K562 (cell line): ENCODE results near the gene GMDS. TPM values are rescaled to one million over a fixed set of nuclear protein-coding genes. Genes with fewer than 3 reads are reported as not detected.

Experiments used
- ATAC-seq: fragments of 200-7000 bp; cut with Tn5 transposase; 3 replicates; pipeline ENCODE4 v1.9.1; 2020; ENCODE audit warnings: moderate library complexity
- BruUV-seq: library from RNA; stranded (reverse); fragments of 400-500 nt; replicated peaks from 2 replicates; lab custom pipeline; 2021; lab: Mats Ljungman, UMichigan
- CTCF ChIA-PET: fragments of 300-600 bp; formaldehyde crosslinking; extraction: SDS; loops from one replicate; lab custom pipeline; 2021; ENCODE audit warnings: low intra/inter-chr PET ratio; lab: Yijun Ruan, JAX
- POLR2A ChIA-PET: fragments of 300-600, 350-650 bp; sonication (Branson Sonifier 250); formaldehyde crosslinking; extraction: SDS; loops from one replicate; lab custom pipeline; 2021; ENCODE audit warnings: antibody characterized with exemption, inconsistent platforms; lab: Yijun Ruan, JAX
- DNase-seq, 4 experiments: peaks; one replicate each; pipeline versions ENCODE4 v3.0.0 to v3.0.0-alpha.2; 2011 to 2018; ENCODE audit warnings: low spot score in 3 of 4, mixed read lengths in 3 of 4; ENCODE audit errors: extremely low read depth in 1 of 4
- FAIRE-seq: peaks from 2 replicates; lab custom pipeline; 2011; peaks lifted over from hg19 to GRCh38; lab: Jason Lieb, UNC
- H2AFZ ChIP-seq: 2 replicates; pipeline ENCODE4 v1.6.0; 2011; ENCODE audit warnings: low read depth, low read length, control low read depth, inconsistent platforms
- H3K27ac ChIP-seq: fragments of 200-600 bp; 3 replicates; pipeline ENCODE4 v1.8.0; 2011; ENCODE audit warnings: low read depth, mild to moderate bottlenecking, control low read depth, inconsistent platforms, low read length, moderate library complexity, mixed read lengths; ENCODE audit errors: extremely low read depth
- H3K27me3 ChIP-seq, 2 experiments: fragments of 300-600 bp in 1 of 2; 2 replicates in 1 of 2; 3 replicates in 1 of 2; pipeline versions ENCODE4 v1.6.0 to v1.8.0; 2011; ENCODE audit warnings: inconsistent platforms in 2 of 2, low read length in 2 of 2, mild to moderate bottlenecking in 1 of 2, mixed read lengths in 1 of 2, moderate library complexity in 1 of 2; ENCODE audit not compliant: control insufficient read depth in 2 of 2, insufficient read depth in 2 of 2
- H3K36me3 ChIP-seq: fragments of 300-600 bp; 3 replicates; pipeline ENCODE4 v1.8.0; 2011; ENCODE audit warnings: mild to moderate bottlenecking, low read length, inconsistent platforms; ENCODE audit not compliant: control insufficient read depth, insufficient read depth
- H3K4me1 ChIP-seq, 2 experiments: fragments of 200-600 bp in 1 of 2; replicated peaks in 1 of 2; 2 replicates in 1 of 2; 3 replicates in 1 of 2; pipeline versions ENCODE4 v1.5.1 to v1.8.0; 2011; ENCODE audit warnings: inconsistent platforms in 2 of 2, low read length in 2 of 2, mild to moderate bottlenecking in 1 of 2, mixed read lengths in 1 of 2, moderate library complexity in 1 of 2; ENCODE audit not compliant: control insufficient read depth in 2 of 2, insufficient read depth in 2 of 2
- H3K4me2 ChIP-seq: 2 replicates; pipeline ENCODE4 v1.6.1; 2011; ENCODE audit warnings: low read length, control low read depth, inconsistent platforms, mixed read lengths; ENCODE audit not compliant: insufficient read depth
- H3K4me3 ChIP-seq: fragments of 200-600 bp; sonication (generic), shearing (Covaris generic); 2 replicates; pipeline ENCODE4 v1.5.1; 2016; ENCODE audit warnings: control low read depth, inconsistent platforms
- H3K79me2 ChIP-seq: fragments of 200-600 bp; 3 replicates; pipeline ENCODE4 v1.8.0; 2011; ENCODE audit warnings: low read length, inconsistent platforms; ENCODE audit not compliant: control insufficient read depth, insufficient read depth
- H3K9ac ChIP-seq, 2 experiments: 2 replicates each; pipeline versions ENCODE4 v1.6.0 to v1.6.1; 2011; ENCODE audit warnings: low read depth in 2 of 2, low read length in 2 of 2, control low read depth in 1 of 2, inconsistent platforms in 1 of 2, mild to moderate bottlenecking in 1 of 2, mixed read lengths in 1 of 2; ENCODE audit not compliant: insufficient read depth in 1 of 2
- H3K9me1 ChIP-seq: one replicate; pipeline ENCODE4 v1.6.0; 2011; ENCODE audit warnings: inconsistent platforms, mild to moderate bottlenecking, low read length, moderate library complexity; ENCODE audit not compliant: control insufficient read depth, insufficient read depth
- H3K9me3 ChIP-seq: replicated peaks from 2 replicates; pipeline ENCODE4 v1.5.1; 2011; ENCODE audit warnings: low read depth, low read length, inconsistent platforms; ENCODE audit not compliant: control insufficient read depth, insufficient read depth
- H4K20me1 ChIP-seq: replicated peaks from 2 replicates; pipeline ENCODE4 v1.6.1; 2011; ENCODE audit warnings: low read length, inconsistent platforms, mixed read lengths; ENCODE audit not compliant: control insufficient read depth, insufficient read depth
- E2F6 ChIP-seq, 2 experiments: IDR thresholded peaks; 2 replicates each; pipeline ENCODE4 v1.6.1; 2011; ENCODE audit warnings: borderline replicate concordance in 1 of 2, control low read depth in 1 of 2, low read depth in 1 of 2, low read length in 1 of 2, mild to moderate bottlenecking in 1 of 2, mixed read lengths in 1 of 2, moderate library complexity in 1 of 2; ENCODE audit not compliant: insufficient read depth in 1 of 2, insufficient read length in 1 of 2, poor library complexity in 1 of 2, severe bottlenecking in 1 of 2; ENCODE audit errors: extremely low read depth in 1 of 2
- JUN ChIP-seq, 2 experiments: sonication (generic) in 1 of 2; formaldehyde crosslinking in 1 of 2; IDR thresholded peaks; 2 replicates each; pipeline versions ENCODE4 v1.6.1 to v1.8.0; 2012 to 2022; ENCODE audit warnings: borderline replicate concordance in 2 of 2, mild to moderate bottlenecking in 2 of 2, improper control_type of control experiment in 1 of 2, low read depth in 1 of 2, low read length in 1 of 2, missing genetic modification reagents in 1 of 2
- RBM25 ChIP-seq: fragments of 200-400 bp; formaldehyde crosslinking; IDR thresholded peaks from 2 replicates; pipeline ENCODE4 v1.6.1; 2018; ENCODE audit warnings: low read length, low read depth, moderate library complexity; ENCODE audit not compliant: severe bottlenecking
- RBM34 ChIP-seq: fragments of 200-400 bp; formaldehyde crosslinking; IDR thresholded peaks from 2 replicates; pipeline ENCODE4 v1.6.1; 2018; ENCODE audit warnings: low read length, borderline replicate concordance; ENCODE audit not compliant: insufficient read depth
- SIX5 ChIP-seq, 2 experiments: IDR thresholded peaks; 2 replicates each; pipeline ENCODE4 v1.6.1; 2011; ENCODE audit warnings: low read length in 2 of 2, borderline replicate concordance in 1 of 2, low read depth in 1 of 2, mild to moderate bottlenecking in 1 of 2, moderate library complexity in 1 of 2; ENCODE audit not compliant: insufficient read depth in 1 of 2
- ZNF354B ChIP-seq: fragments of 250-450 bp; sonication (Bioruptor Pico); IDR thresholded peaks from 2 replicates; pipeline ENCODE4 v1.4.0; 2020
- WGBS: fragments of 100-300 bp; shearing (Covaris generic); methylation state at CpG from one replicate; pipeline ENCODE4 v1.1.6; 2016; ENCODE audit warnings: low coverage, mixed read lengths; ENCODE audit not compliant: insufficient coverage; ENCODE audit errors: missing lambda C conversion rate; 5-methylcytosine and 5-hydroxymethylcytosine counted together
- in situ Hi-C: fragments of 300-500 bp; cut with MboI; formaldehyde crosslinking; loops from 4 replicates; pipeline ENCODE4 v1.15.0; 2018; ENCODE audit warnings: inconsistent platforms, mixed read lengths
- intact Hi-C: fragments of 100-400 bp; cut with micrococcal nuclease; formaldehyde crosslinking; loops from 2 replicates; pipeline ENCODE4 v1.14.2; 2022
- polyA plus RNA-seq, 8 experiments: library from polyadenylated mRNA; depleted of rRNA in 4 of 8; stranded (reverse) in 5 of 8; unstranded in 3 of 8; fragments of >200 nt; fragmentation: Nextera tagmentation in 2 of 8; fragmentation: Illumina TruSeq in 1 of 8; extraction: Ambion mirVana in 2 of 8; extraction: Trizol in 1 of 8; gene quantifications; 2 replicates each; pipeline versions ENCODE4 v1.2.1 to v1.2.3, GENCODE V29; 2011 to 2014; ENCODE audit warnings: inconsistent platforms in 1 of 8, missing spikeins in 1 of 8
- total RNA-seq, 7 experiments: library from RNA; depleted of rRNA in 6 of 7; stranded (reverse); fragments of >200 nt in 6 of 7; fragmentation: Illumina TruSeq in 2 of 7; extraction: Trizol in 2 of 7; gene quantifications; 2 replicates each; pipeline versions ENCODE4 v1.2.1 to v1.2.3, GENCODE V29; 2011 to 2021; ENCODE audit warnings: low replicate concordance in 1 of 7
- TF ChIP-seq, protein P1 (sequence below), 2 experiments: fragments of 450-650 bp; conservative IDR thresholded peaks; 2 replicates each; pipeline ENCODE4 v1.6.1; 2017; ENCODE audit warnings: mild to moderate bottlenecking in 2 of 2, moderate library complexity in 2 of 2
- TF ChIP-seq, protein P2 (sequence below), 2 experiments: IDR thresholded peaks; 2 replicates each; pipeline ENCODE4 v1.6.1; 2012; ENCODE audit warnings: improper control_type of control experiment in 2 of 2, low read depth in 2 of 2, low read length in 2 of 2, borderline replicate concordance in 1 of 2
- TF ChIP-seq, protein P3 (sequence below): fragments of 250-450 bp; sonication (Bioruptor Pico); IDR thresholded peaks from 2 replicates; pipeline ENCODE4 v1.9.0; 2021; ENCODE audit warnings: mild to moderate bottlenecking, inconsistent platforms

Gene GMDS
- total and polyA plus RNA-seq, 9 of the 15 experiments (the other 6 are each of a cell fraction or from before 2014, with no cell fraction given): 0.48 to 31.8 (median 13.4) TPM

DNA sequence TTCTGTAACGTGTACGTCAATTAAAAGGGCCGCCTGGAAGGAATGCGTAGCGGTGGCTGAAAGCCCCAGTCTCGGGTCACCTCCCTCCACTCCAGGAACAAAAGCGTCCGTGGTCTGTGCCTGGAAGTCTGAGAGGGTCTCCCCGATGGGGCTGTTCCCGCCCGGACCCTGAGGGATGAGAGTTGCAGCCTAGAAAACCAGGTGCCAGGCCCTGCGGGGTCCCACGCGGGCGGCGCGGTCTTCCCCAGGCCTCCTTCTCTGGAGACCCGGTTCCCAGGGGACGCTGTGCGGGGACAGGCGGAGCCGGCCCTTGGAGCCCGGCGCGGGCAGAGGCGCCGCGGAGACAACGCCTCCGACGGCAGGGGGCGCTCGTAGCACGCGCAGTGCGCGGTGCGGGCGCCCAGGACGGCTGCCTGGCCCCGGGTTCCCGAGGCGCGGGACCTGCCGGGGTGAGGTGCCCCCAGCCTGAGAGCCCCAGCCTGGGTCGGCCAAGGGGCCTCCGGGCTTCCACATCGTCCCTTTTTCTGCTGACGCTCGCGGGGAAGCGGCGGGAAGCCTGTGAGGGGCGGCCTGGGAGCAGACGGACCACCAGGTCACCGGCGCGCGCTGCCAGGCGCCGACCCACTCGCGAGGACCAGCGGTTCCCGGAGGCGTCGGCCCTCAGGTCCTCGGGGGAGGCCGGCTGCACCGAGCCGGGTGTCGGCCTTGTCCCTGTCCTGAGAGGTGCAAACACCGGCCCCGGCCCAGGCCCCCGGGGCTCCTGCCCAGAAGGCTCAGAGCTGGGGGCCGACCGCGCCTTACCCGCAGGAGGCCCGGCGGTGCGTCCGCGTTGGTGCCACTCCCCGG, 641.0 kb downstream of the GMDS start:
- no TSS peak for BruUV-seq
- Histone ChIP-seq H3K27ac (no peak overlapping the region), H2AFZ (no peak overlapping the region), H3K9me3 (no peaks in the 10 kb centered on the region), H4K20me1 (peaks cover 22% of the 10 kb centered on the region), H3K9ac (no peak overlapping the region), H3K36me3 (no peaks in the 10 kb centered on the region), H3K4me2 (no peak overlapping the region), H3K27me3 (peaks cover 68 to 82% of the 10 kb centered on the region in 2 experiments), H3K4me1 (peaks cover 0 to 18% of the 10 kb centered on the region in 2 experiments; a peak in 1 of 5 replicates), H3K79me2 (no peaks in the 10 kb centered on the region), H3K4me3 (no peak overlapping the region), H3K9me1 (no peaks in the 10 kb centered on the region)
- intact Hi-C loops (loop anchor here (1.0 to 2.0 kb wide), 3 partner anchors 500 to 750 kb away; no protein-coding TSS in a partner anchor), in situ Hi-C loops (loop anchor here (10.0 kb wide), 2 partner anchors 580 to 850 kb away; no protein-coding TSS in a partner anchor)
- DNase-seq (peak; percentile 72 to 88 (median 86)), FAIRE-seq (no peak), ATAC-seq (peak; percentile 99)
- WGBS: 13% methylated on average over 80 of the region's 85 CpGs
- CTCF ChIA-PET: interaction anchor here (0.6 to 1.7 kb wide), 7 partner anchors 500 to 1089 kb away, joined by 3 to 11 read pairs (median 4); no protein-coding TSS in a partner anchor
- POLR2A ChIA-PET: no interaction called here
- TF ChIP-seq ZNF354B (CRISPR knock-in tag) (no peak), RBM25 (no peak), E2F6 (IDR thresholded peaks at IDR 0.05; ENCODE audit: borderline replicate concordance in 1 of 2, extremely low read depth in 1 of 2, insufficient read depth in 1 of 2, insufficient read length in 1 of 2, low read depth in 1 of 2, low read length in 1 of 2, poor library complexity in 1 of 2, severe bottlenecking in 1 of 2) (peak in 1 of 2 experiments; percentile 37), RBM34 (no peak), SIX5 (IDR thresholded peaks at IDR 0.05; ENCODE audit: borderline replicate concordance in 1 of 2, insufficient read depth in 1 of 2, low read depth in 1 of 2, low read length in 2 of 2) (no peak), JUN (IDR thresholded peaks at IDR 0.05; ENCODE audit: borderline replicate concordance, low read depth, low read length) (no peak), JUN (CRISPR knock-in tag; IDR thresholded peaks at IDR 0.05; ENCODE audit: borderline replicate concordance) (no peak)
- TF ChIP-seq, protein P1, sequence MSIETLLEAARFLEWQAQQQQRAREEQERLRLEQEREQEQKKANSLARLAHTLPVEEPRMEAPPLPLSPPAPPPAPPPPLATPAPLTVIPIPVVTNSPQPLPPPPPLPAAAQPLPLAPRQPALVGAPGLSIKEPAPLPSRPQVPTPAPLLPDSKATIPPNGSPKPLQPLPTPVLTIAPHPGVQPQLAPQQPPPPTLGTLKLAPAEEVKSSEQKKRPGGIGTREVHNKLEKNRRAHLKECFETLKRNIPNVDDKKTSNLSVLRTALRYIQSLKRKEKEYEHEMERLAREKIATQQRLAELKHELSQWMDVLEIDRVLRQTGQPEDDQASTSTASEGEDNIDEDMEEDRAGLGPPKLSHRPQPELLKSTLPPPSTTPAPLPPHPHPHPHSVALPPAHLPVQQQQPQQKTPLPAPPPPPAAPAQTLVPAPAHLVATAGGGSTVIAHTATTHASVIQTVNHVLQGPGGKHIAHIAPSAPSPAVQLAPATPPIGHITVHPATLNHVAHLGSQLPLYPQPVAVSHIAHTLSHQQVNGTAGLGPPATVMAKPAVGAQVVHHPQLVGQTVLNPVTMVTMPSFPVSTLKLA (conservative IDR thresholded peaks at IDR 0.05): no peak
- TF ChIP-seq, protein P2, sequence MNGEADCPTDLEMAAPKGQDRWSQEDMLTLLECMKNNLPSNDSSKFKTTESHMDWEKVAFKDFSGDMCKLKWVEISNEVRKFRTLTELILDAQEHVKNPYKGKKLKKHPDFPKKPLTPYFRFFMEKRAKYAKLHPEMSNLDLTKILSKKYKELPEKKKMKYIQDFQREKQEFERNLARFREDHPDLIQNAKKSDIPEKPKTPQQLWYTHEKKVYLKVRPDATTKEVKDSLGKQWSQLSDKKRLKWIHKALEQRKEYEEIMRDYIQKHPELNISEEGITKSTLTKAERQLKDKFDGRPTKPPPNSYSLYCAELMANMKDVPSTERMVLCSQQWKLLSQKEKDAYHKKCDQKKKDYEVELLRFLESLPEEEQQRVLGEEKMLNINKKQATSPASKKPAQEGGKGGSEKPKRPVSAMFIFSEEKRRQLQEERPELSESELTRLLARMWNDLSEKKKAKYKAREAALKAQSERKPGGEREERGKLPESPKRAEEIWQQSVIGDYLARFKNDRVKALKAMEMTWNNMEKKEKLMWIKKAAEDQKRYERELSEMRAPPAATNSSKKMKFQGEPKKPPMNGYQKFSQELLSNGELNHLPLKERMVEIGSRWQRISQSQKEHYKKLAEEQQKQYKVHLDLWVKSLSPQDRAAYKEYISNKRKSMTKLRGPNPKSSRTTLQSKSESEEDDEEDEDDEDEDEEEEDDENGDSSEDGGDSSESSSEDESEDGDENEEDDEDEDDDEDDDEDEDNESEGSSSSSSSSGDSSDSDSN (IDR thresholded peaks at IDR 0.05; ENCODE audit: borderline replicate concordance in 1 of 2, low read depth in 2 of 2, low read length in 2 of 2): peak; percentile 30 to 74; a peak in 1 of 4 replicates
- TF ChIP-seq, protein P3, sequence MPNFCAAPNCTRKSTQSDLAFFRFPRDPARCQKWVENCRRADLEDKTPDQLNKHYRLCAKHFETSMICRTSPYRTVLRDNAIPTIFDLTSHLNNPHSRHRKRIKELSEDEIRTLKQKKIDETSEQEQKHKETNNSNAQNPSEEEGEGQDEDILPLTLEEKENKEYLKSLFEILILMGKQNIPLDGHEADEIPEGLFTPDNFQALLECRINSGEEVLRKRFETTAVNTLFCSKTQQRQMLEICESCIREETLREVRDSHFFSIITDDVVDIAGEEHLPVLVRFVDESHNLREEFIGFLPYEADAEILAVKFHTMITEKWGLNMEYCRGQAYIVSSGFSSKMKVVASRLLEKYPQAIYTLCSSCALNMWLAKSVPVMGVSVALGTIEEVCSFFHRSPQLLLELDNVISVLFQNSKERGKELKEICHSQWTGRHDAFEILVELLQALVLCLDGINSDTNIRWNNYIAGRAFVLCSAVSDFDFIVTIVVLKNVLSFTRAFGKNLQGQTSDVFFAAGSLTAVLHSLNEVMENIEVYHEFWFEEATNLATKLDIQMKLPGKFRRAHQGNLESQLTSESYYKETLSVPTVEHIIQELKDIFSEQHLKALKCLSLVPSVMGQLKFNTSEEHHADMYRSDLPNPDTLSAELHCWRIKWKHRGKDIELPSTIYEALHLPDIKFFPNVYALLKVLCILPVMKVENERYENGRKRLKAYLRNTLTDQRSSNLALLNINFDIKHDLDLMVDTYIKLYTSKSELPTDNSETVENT (CRISPR knock-in tag): peak; percentile 39; the same call in 1 of the 2 replicates
